ENCODE results near the gene BAAT.

DNA sequence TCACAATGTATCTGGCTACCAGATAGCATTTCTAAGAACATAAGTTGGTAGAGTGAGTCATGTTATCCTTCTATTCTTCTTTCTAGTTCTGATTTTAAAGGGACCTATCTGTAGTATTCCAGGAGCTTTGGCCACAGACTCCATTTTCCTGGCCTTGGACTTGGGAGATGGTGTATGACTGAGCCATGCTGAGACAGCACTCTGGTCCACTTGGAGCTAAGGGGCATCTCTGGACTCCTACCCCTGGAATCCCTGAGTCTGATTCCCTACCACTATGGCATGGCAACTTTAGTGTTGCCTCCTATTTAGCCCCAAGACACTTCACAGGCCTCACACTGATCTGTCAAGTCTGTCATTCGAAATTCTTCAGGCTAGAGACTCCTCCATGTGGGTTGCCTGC lies 58.8 kb downstream of the BAAT start:
- TF ChIP-seq POLR2A (IDR thresholded peaks at IDR 0.05) (no peak), POLR2AphosphoS5 (IDR thresholded peaks at IDR 0.05) (no peak)
